NCI-H146 treated with DMSO at 0.1 percent for 48 hours (cell line): ENCODE data around the gene FGF22.
A peak's percentile ranks its signal among the peaks of the same experiment; 100 is the strongest.
"Not testable (repeated sequence)": the region's sequence is repeated elsewhere in the genome, so short reads cannot be mapped to it uniquely, and the experiment has no call there.

Source experiments
- DNase-seq: peaks from one replicate; lab custom pipeline; 2025; ENCODE audit not compliant: unreplicated experiment; lab: John Stamatoyannopoulos, UW

The FGF22 gene

DNA sequence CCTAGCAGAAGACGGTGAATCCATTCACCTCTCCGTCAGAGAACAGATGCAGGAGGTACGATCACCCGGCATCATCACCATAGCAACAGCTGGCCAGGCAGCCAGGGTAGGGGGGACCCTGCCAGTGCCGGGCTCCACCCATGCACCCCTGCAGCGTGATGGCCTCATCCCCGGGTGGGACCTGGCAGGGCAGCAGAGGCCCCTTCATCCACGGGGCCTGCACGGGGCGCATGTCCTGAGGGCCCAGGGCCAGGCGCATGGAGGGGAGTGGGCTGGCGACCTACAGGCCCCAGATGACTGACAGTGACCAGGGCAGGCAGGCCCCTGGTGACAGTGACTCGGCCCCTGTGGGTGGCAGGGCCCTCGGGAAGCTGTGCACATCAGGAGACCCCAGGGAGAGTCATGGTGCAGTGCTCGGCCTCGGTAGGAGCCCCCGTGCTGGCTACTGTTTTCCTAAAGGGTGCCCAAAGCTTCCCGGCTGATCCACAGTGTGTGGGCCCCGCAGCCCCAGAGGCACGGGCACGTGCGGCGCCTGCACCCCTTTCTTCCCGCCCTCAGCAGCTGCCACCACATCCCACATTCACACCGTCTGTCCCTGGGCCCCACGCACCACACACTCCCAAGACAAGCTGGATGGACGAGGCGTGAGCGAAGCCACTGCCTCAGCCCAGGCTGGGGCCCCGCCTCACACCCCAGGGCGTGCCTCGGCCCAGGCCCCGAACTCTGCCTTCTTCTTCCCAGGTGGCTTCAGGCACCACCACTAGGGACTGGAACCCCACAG is 18.6 kb downstream of the FGF22 start:
- DNase-seq: no peak

DNA sequence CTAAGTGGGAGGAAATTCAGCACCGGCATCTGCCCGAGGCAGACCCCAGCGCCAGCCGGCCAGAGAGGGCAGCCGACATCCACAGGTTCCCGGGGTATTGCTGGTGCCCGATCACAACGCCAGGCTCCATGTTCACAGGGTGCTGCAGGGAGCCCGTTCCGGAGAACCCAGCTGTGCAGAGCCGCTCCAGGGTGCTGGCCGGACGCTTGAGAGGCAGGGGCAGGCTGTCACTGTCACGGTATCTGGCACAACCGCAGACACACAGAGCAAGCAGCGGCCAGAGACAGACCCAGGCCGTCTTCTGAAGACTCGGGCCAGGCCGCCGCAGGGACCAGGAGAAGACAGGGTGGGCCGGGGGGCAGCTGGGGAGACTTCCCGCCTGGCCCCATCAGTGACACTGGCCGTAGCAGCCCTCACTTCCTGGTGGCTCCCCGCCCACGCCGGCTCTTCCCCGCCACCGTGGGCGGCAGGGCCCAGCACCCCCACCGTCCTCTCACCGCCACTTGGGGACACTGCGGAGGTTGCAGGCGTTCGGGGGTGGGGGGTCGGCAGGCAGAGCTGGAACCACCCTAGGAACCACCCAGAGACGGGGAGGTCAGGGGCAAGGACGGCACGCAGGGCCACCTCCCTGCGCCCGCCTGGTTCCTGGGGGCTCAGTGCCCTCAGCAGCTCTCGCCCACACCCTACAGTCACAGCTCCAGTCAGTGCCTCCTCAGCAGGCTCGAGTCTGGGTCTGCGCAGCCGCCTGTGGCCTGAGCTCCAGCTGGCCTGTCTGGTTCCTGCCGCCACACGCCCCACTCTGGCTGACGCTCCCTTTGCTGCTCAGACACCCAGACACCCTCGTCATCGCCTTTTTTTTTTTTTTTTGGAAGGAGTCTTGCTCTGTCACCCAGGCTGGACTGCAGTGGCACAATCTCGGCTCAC is 19.5 kb downstream of the FGF22 start:
- no peak for DNase-seq

DNA sequence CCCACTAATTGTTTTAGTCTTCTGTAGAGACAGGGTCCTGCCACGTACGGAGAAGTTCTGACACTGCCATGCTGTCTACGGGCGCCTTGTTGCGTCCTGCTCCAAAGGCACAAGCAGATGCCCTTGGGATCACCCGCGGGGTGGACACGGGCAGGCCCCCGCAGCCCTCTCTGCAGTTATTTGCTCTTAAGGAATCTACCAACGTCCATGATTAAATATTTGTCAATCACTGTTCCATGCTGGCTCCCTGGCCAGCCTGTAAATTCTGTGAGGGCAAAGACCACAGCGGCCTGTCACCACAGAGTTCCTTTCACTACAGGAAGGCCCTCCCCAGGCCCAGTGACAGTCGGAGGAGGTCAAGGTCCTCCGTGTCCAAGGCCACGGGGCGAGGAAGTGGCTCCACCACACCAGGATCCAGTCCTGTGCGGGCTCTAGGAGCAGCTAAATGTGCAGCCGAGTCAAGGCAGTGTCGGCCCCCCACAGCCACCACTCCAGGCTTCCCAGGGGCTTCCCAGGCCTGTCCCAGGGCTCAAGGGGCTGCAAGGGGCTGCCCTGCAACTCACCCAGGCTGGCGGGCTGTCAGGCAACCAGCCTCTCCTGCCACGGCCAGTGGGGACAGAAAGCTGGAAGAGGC is 21.2 kb downstream of the FGF22 start:
- DNase-seq: no peak

GRCh38 chr19:661427-662196 is 21.9 kb downstream of the FGF22 start:
- DNase-seq: no peak

GRCh38 chr19:662207-662961 is 22.7 kb downstream of the FGF22 start:
- DNase-seq: no peak

DNA sequence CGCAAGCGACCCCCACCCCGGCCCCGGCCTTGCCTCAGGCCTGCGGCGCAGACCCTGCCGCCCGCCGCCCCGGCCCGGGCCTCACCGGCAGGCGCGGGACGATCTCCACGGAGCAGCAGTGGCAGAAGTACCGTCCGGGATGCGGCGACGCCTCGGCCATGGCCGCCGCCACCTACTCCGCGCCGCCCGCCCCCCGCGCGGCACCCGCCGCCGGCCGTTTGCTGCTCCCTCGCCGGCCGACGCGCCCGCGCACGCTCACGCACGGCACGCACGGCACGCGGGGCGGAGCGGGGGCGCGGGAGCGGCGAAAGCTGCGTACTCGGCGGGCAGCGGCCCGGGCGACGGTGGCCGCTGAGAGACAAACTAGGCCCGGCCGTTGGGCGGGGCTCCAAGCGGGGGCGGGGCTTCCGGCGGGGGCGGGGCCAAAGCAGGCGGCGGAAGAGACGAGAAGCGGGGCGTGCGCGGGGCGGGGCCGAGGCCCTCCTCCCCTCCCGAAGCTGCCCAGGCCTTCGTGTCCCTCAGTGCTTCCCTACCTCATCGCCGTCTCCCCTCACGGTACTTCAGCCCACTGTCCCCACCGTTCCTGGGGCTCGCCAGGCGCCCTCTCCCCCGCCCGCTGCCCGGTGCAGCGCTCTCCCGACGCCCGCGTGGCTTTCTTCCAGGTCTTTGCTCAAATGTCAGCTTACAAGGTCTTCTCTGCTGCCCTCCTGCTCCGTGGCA is 23.4 kb downstream of the FGF22 start, which contains the start of gene RNF126:
TSS of gene RNF126 (minus strand) at position 253 of the 720 bp plus-strand sequence. CDS start at position 160, 93 bp downstream.
- DNase-seq: peak; percentile 61

GRCh38 chr19:663682-664117 is 24.0 kb downstream of the FGF22 start:
- DNase-seq: no peak

DNA sequence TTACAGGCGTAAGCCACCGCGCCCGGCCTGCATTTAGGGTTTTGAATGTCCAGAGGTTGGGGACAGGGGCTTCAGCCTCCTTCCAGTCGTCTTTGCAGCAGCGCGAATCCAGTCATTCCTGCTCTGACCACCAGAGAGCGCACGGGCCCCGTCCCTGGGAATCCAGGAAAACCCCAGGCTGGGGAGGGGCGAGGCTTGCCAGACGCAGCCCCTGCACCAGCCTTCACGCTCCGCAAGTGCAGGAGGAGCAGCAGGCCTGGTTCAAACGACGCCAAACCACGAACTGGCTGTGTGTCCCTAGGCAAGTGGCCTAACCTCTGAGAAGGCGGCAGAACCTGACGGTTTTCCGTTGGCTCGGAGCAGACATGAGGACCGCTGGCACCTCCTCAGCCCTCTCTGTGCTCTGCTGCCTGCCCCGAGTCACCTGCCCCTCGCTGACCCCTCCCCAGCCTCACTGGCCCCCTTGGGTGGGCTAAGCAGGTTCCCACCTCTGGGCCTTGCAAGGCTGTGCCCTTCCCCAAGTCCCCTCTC is 25.3 kb downstream of the FGF22 start:
- DNase-seq: peak; percentile 55

DNA sequence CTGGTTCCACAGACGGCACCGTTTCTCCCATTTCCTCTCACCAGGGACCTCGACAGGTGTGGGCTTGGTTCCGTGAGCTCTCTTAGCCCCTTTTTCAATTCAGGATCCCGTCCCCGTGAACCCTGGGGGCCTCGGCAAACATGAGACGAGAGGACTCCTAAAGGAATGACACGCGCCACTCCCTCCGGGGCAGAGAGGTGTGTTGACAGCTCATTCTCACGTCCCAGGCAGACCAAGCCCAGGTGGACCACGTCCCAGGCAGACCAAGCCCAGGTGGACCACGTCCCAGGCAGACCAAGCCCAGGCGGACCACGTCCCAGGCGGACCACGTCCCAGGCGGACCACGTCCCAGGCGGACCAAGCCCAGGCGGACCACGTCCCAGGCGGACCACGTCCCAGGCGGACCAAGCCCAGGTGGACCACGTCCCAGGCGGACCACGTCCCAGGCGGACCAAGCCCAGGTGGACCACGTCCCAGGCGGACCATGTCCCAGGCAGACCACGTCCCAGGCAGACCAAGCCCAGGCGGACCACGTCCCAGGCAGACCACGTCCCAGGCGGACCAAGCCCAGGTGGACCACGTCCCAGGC is 27.4 kb downstream of the FGF22 start:
- DNase-seq: not testable (repeated sequence)

- not testable (repeated sequence) for DNase-seq
These were observed 29.2 kb downstream of the FGF22 start for GRCh38 chr19:668675-669434.

- DNase-seq: no peak
These were observed 31.0 kb downstream of the FGF22 start for GRCh38 chr19:670609-671075.

DNA sequence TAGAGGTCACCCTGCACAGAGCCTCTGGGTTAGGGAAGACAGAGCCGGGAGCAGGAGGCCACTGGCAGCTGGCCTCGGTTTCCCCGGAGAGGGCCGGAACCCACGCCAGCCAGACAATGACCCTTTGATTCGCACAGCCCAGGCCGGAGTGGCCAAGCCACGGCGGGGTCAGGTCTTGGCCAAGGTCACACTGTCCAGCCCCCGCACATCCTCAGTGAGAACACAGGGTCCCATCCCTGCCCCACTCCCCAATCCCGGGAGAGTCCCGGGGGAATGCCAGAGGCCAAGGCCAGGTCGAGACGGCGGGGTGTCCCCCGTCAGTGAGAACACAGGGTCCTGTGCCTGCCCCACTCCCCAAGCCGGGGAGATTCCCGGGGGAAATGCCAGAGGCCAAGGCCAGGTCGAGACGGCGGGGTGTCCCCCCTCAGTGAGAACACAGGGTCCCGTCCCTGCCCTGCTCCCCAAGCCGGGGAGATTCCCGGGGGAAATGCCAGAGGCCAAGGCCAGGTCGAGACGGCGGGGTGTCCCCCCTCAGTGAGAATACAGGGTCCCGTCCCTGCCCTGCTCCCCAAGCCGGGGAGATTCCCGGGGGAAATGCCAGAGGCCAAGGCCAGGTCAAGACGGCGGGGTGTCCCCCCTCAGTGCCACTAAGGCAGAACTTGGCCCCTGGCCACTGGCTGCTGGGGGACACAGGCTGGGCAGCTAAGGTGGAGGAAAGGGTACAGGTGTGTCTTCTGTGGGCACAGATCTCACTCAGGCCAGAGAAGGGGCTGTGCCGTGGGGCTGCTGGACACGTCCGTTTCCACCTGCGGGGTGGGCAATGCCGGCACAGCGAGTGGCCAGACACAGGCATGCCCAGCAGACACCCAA is 34.8 kb downstream of the FGF22 start:
- DNase-seq: no peak

DNA sequence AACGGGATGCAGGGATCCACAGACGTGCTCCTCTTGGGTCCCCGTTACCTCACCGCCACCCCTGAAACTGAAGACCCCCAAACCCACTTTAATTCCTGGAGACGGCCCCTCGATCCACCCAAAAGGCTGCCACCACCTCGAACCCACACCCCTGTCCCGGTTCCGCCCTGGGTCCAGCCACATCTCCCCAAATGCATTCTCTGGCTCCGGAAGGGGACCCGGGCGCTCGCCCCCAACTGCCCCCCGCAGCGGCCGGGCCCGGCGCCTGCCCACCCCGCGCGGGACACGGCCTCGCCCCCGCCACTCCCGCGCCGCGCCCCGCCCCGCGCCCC is 36.3 kb downstream of the FGF22 start:
- DNase-seq: no peak

- no peak for DNase-seq
These were observed 36.8 kb downstream of the FGF22 start, which contains the start of gene FSTL3 for GRCh38 chr19:676339-677105. FSTL3 (plus strand) TSS chr19:676392; CDS start chr19:676424, 32 bp downstream.

DNA sequence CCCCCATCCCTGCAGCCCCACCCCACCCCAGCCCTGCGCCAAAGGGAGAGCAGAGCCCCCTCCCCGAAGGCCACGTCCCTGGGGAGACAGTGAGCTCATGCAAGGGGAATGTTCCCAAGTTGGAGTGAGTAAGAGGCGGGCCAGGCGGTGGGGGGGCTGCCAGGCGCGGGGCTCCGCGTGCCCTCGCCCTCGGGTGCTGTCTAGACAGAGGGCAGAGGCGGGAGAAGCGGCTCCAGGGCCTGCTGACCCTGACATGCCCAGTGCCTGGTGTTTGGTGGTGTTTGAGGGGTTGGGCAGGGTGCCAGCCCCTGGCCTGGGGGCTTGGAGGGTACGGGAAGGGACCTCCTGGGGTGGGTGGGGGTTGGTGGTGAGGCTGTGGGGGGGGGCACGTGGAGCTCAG is 37.5 kb downstream of the FGF22 start:
- DNase-seq: no peak
